Measurements from ENCODE around the gene HECW1.
"Not testable (repeated sequence)": the region's sequence is repeated elsewhere in the genome, so short reads cannot be mapped to it uniquely, and the experiment has no call there.

Gene HECW1

GRCh38 chr7:43112941-43113621 lies 634 bp downstream of the HECW1 start:
- DNase-seq: no peak

GRCh38 chr7:43113622-43114457 lies 1.4 kb downstream of the HECW1 start:
- no peak for DNase-seq

GRCh38 chr7:43114458-43114780 lies 2.0 kb downstream of the HECW1 start:
- DNase-seq: no peak

GRCh38 chr7:43116451-43116850 lies 4.0 kb downstream of the HECW1 start:
- no peak for DNase-seq

- peak; percentile 59 for DNase-seq
These were observed 4.6 kb downstream of the HECW1 start for GRCh38 chr7:43117095-43117494.

GRCh38 chr7:43117861-43118260 lies 5.4 kb downstream of the HECW1 start:
- no peak for DNase-seq

GRCh38 chr7:43118313-43118712 lies 5.9 kb downstream of the HECW1 start:
- peak; percentile 39 for DNase-seq

- DNase-seq: no peak
These were observed 7.1 kb downstream of the HECW1 start for GRCh38 chr7:43119371-43120075.

- DNase-seq: no peak
These were observed 9.5 kb downstream of the HECW1 start for GRCh38 chr7:43121973-43122372.

- DNase-seq: no peak
These were observed 11.0 kb downstream of the HECW1 start for GRCh38 chr7:43123457-43123856.

GRCh38 chr7:43124388-43124787 lies 11.9 kb downstream of the HECW1 start:
- peak; percentile 14 for DNase-seq

GRCh38 chr7:43130347-43130746 lies 17.9 kb downstream of the HECW1 start:
- no peak for DNase-seq

GRCh38 chr7:43135129-43135528 lies 22.7 kb downstream of the HECW1 start:
- no peak for DNase-seq

- no peak for DNase-seq
These were observed 23.6 kb downstream of the HECW1 start for GRCh38 chr7:43136064-43136463.

GRCh38 chr7:43137121-43137744 lies 24.8 kb downstream of the HECW1 start:
- not testable (repeated sequence) for DNase-seq

GRCh38 chr7:43137811-43138210 lies 25.4 kb downstream of the HECW1 start:
- DNase-seq: no peak

- DNase-seq: no peak
These were observed 26.3 kb downstream of the HECW1 start for GRCh38 chr7:43138710-43139109.

- DNase-seq: no peak
These were observed 26.7 kb downstream of the HECW1 start for GRCh38 chr7:43139137-43139536.

GRCh38 chr7:43140186-43140585 lies 27.7 kb downstream of the HECW1 start:
- DNase-seq: no peak

GRCh38 chr7:43141091-43141490 lies 28.6 kb downstream of the HECW1 start:
- DNase-seq: no peak

GRCh38 chr7:43142703-43143102 lies 30.3 kb downstream of the HECW1 start:
- no peak for DNase-seq

- no peak for DNase-seq
These were observed 31.6 kb downstream of the HECW1 start for GRCh38 chr7:43143918-43144589.
